ENCODE measurements around the gene ARMS2.

DNA sequence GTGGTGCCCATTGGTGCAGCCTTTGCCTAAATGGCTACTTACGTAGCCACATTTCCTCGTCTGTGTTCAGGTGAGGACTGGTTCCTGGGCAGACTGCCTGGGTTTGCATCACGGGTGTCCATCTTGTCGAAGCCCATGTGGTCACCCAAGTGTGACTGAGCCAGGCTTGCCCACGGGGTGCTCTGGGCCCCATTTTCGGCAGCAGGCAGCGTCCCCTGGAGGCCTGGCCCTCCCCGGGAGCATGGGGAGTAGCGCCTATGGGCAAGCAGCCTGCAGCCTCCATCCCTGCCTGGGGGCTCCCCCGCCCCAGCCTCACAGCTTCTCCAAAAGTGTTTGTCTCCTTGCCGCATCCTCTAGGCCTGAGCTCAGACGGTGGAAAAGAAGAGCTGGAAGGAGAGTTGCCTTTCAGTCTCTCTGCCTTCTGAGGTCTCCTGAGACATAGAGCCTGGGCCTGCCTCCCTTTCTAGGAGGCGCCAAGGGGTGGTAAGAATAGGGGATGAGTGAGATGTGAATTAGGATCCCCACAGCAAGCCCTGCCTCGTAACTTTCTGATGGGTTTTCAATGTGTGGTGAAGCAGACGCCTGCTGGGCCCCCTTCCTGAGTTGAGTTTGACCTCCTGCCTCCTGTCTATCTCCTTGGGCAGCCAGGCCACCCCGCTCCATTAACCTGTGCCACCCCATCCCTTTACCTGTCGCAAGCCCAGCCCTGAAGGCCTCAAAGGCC, 49.6 kb downstream of the ARMS2 start:
- TF ChIP-seq, protein P1, sequence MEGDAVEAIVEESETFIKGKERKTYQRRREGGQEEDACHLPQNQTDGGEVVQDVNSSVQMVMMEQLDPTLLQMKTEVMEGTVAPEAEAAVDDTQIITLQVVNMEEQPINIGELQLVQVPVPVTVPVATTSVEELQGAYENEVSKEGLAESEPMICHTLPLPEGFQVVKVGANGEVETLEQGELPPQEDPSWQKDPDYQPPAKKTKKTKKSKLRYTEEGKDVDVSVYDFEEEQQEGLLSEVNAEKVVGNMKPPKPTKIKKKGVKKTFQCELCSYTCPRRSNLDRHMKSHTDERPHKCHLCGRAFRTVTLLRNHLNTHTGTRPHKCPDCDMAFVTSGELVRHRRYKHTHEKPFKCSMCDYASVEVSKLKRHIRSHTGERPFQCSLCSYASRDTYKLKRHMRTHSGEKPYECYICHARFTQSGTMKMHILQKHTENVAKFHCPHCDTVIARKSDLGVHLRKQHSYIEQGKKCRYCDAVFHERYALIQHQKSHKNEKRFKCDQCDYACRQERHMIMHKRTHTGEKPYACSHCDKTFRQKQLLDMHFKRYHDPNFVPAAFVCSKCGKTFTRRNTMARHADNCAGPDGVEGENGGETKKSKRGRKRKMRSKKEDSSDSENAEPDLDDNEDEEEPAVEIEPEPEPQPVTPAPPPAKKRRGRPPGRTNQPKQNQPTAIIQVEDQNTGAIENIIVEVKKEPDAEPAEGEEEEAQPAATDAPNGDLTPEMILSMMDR (IDR thresholded peaks at IDR 0.05), result no peak
- TF ChIP-seq, protein P2, sequence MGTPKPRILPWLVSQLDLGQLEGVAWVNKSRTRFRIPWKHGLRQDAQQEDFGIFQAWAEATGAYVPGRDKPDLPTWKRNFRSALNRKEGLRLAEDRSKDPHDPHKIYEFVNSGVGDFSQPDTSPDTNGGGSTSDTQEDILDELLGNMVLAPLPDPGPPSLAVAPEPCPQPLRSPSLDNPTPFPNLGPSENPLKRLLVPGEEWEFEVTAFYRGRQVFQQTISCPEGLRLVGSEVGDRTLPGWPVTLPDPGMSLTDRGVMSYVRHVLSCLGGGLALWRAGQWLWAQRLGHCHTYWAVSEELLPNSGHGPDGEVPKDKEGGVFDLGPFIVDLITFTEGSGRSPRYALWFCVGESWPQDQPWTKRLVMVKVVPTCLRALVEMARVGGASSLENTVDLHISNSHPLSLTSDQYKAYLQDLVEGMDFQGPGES (IDR thresholded peaks at IDR 0.05; ENCODE audit: low read depth, low read length), result no peak
- TF ChIP-seq, protein P3, sequence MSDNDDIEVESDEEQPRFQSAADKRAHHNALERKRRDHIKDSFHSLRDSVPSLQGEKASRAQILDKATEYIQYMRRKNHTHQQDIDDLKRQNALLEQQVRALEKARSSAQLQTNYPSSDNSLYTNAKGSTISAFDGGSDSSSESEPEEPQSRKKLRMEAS (IDR thresholded peaks at IDR 0.05; ENCODE audit: low read depth), result no peak
- TF ChIP-seq RAD21 (IDR thresholded peaks at IDR 0.05; ENCODE audit: low read length) (no peak), EZH2phosphoT487 (IDR thresholded peaks at IDR 0.05; ENCODE audit: borderline replicate concordance, low read depth) (no peak), ELF1 (IDR thresholded peaks at IDR 0.05) (no peak), ZBTB33 (IDR thresholded peaks at IDR 0.05; ENCODE audit: borderline replicate concordance, low read depth) (no peak)
- TF ChIP-seq, protein P4, sequence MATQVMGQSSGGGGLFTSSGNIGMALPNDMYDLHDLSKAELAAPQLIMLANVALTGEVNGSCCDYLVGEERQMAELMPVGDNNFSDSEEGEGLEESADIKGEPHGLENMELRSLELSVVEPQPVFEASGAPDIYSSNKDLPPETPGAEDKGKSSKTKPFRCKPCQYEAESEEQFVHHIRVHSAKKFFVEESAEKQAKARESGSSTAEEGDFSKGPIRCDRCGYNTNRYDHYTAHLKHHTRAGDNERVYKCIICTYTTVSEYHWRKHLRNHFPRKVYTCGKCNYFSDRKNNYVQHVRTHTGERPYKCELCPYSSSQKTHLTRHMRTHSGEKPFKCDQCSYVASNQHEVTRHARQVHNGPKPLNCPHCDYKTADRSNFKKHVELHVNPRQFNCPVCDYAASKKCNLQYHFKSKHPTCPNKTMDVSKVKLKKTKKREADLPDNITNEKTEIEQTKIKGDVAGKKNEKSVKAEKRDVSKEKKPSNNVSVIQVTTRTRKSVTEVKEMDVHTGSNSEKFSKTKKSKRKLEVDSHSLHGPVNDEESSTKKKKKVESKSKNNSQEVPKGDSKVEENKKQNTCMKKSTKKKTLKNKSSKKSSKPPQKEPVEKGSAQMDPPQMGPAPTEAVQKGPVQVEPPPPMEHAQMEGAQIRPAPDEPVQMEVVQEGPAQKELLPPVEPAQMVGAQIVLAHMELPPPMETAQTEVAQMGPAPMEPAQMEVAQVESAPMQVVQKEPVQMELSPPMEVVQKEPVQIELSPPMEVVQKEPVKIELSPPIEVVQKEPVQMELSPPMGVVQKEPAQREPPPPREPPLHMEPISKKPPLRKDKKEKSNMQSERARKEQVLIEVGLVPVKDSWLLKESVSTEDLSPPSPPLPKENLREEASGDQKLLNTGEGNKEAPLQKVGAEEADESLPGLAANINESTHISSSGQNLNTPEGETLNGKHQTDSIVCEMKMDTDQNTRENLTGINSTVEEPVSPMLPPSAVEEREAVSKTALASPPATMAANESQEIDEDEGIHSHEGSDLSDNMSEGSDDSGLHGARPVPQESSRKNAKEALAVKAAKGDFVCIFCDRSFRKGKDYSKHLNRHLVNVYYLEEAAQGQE (IDR thresholded peaks at IDR 0.05; ENCODE audit: low read depth, low read length), result no peak
- TF ChIP-seq, protein P5, sequence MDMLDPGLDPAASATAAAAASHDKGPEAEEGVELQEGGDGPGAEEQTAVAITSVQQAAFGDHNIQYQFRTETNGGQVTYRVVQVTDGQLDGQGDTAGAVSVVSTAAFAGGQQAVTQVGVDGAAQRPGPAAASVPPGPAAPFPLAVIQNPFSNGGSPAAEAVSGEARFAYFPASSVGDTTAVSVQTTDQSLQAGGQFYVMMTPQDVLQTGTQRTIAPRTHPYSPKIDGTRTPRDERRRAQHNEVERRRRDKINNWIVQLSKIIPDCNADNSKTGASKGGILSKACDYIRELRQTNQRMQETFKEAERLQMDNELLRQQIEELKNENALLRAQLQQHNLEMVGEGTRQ (IDR thresholded peaks at IDR 0.05; ENCODE audit: borderline replicate concordance, low read depth, low read length), result no peak
